Stimulated activated CD4-positive, alpha-beta T cell treated with anti-CD3 and anti-CD28 coated beads, Interleukin-15, amount 100 ng/mL, for 1 hour (primary cell): ENCODE results near the gene C19orf53.

Experiments used
- DNase-seq, 2 donors: peaks; one replicate each; pipeline ENCODE4 v3.0.0-alpha.2; 2020; ENCODE audit warnings: low read depth in 1 of 2, low spot score in 1 of 2

Gene C19orf53

GRCh38 chr19:13795595-13796300, 21.5 kb downstream of the C19orf53 start:
- no peak for DNase-seq

- DNase-seq, result no peak
Measured at GRCh38 chr19:13796301-13797057, 22.2 kb downstream of the C19orf53 start.

GRCh38 chr19:13797058-13797440, 22.8 kb downstream of the C19orf53 start:
- DNase-seq, result no peak

- DNase-seq, result no peak
Measured at GRCh38 chr19:13797870-13798269, 23.6 kb downstream of the C19orf53 start.

GRCh38 chr19:13799669-13800068, 25.4 kb downstream of the C19orf53 start:
- no peak for DNase-seq

- no peak for DNase-seq
Measured at GRCh38 chr19:13803038-13803437, 28.8 kb downstream of the C19orf53 start.

GRCh38 chr19:13804830-13805683, 30.8 kb downstream of the C19orf53 start:
- DNase-seq, result no peak

GRCh38 chr19:13806728-13807127, 32.5 kb downstream of the C19orf53 start:
- DNase-seq, result no peak

- no peak for DNase-seq
Measured at GRCh38 chr19:13807421-13808021, 33.3 kb downstream of the C19orf53 start.

- DNase-seq, result no peak
Measured at GRCh38 chr19:13808856-13809255, 34.6 kb downstream of the C19orf53 start.

GRCh38 chr19:13812544-13812943, 38.3 kb downstream of the C19orf53 start:
- no peak for DNase-seq

- no peak for DNase-seq
Measured at GRCh38 chr19:13813147-13813546, 38.9 kb downstream of the C19orf53 start.

GRCh38 chr19:13814550-13814949, 40.3 kb downstream of the C19orf53 start:
- no peak for DNase-seq

GRCh38 chr19:13817018-13817614, 42.9 kb downstream of the C19orf53 start:
- no peak for DNase-seq

GRCh38 chr19:13817615-13818371, 43.5 kb downstream of the C19orf53 start:
- DNase-seq, result no peak

- DNase-seq, result no peak
Measured at GRCh38 chr19:13819238-13819637, 45.0 kb downstream of the C19orf53 start.

GRCh38 chr19:13821292-13821691, 47.0 kb downstream of the C19orf53 start:
- no peak for DNase-seq

- DNase-seq, result no peak
Measured at GRCh38 chr19:13823256-13823655, 49.0 kb downstream of the C19orf53 start.

GRCh38 chr19:13823901-13824300, 49.6 kb downstream of the C19orf53 start:
- no peak for DNase-seq

GRCh38 chr19:13824703-13825102, 50.4 kb downstream of the C19orf53 start:
- DNase-seq, result no peak
